HG03469 (cell line): ENCODE measurements around the gene SOS1.

Source experiments
- ATAC-seq: cut with Tn5 transposase; IDR thresholded peaks from one replicate; pipeline ENCODE4 v1.9.1; 2021; ENCODE audit warnings: mild to moderate bottlenecking, moderate library complexity, moderate number of reproducible peaks; ENCODE audit not compliant: unreplicated experiment

The SOS1 gene

GRCh38 chr2:39039072-39039471 is 81.8 kb downstream of the SOS1 start:
- ATAC-seq: no peak

- ATAC-seq: no peak
Observed at GRCh38 chr2:39033980-39034379, 86.9 kb downstream of the SOS1 start.

GRCh38 chr2:39027421-39027820 is 93.4 kb downstream of the SOS1 start:
- no peak for ATAC-seq

GRCh38 chr2:39024833-39025232 is 96.0 kb downstream of the SOS1 start:
- no peak for ATAC-seq

GRCh38 chr2:39023649-39024048 is 97.2 kb downstream of the SOS1 start:
- no peak for ATAC-seq

GRCh38 chr2:39022642-39023235 is 98.1 kb downstream of the SOS1 start:
- no peak for ATAC-seq

- no peak for ATAC-seq
Observed at GRCh38 chr2:39020383-39020782, 100.5 kb downstream of the SOS1 start.

GRCh38 chr2:39018638-39019037 is 102.2 kb downstream of the SOS1 start:
- ATAC-seq: no peak

GRCh38 chr2:39017334-39017733 is 103.5 kb downstream of the SOS1 start:
- no peak for ATAC-seq

GRCh38 chr2:39015424-39015823 is 105.4 kb downstream of the SOS1 start:
- ATAC-seq: no peak

GRCh38 chr2:39013871-39014270 is 107.0 kb downstream of the SOS1 start:
- ATAC-seq: no peak

- no peak for ATAC-seq
Observed at GRCh38 chr2:39008665-39009064, 112.2 kb downstream of the SOS1 start.

GRCh38 chr2:39007875-39008504 is 112.9 kb downstream of the SOS1 start:
- no peak for ATAC-seq

GRCh38 chr2:39000552-39000951 is 120.3 kb downstream of the SOS1 start:
- ATAC-seq: no peak

GRCh38 chr2:38997781-38998180 is 123.1 kb downstream of the SOS1 start:
- ATAC-seq: no peak

GRCh38 chr2:38991899-38992298 is 129.0 kb downstream of the SOS1 start:
- no peak for ATAC-seq

GRCh38 chr2:38988716-38989115 is 132.1 kb downstream of the SOS1 start:
- no peak for ATAC-seq

- ATAC-seq: no peak
Observed at GRCh38 chr2:38982498-38982897, 138.4 kb downstream of the SOS1 start.

GRCh38 chr2:38981670-38982357 is 139.0 kb downstream of the SOS1 start:
- no peak for ATAC-seq

GRCh38 chr2:38981003-38981669 is 139.7 kb downstream of the SOS1 start:
- ATAC-seq: no peak

- ATAC-seq: no peak
Observed at GRCh38 chr2:38978908-38979307, 141.9 kb downstream of the SOS1 start.
